Activated CD8-positive, alpha-beta T cell treated with anti-CD3 and anti-CD28 coated beads for 36 hours (primary cell): Measurements from ENCODE around the gene IGDCC3. TPM values are rescaled to one million over a fixed set of nuclear protein-coding genes. Genes with fewer than 3 reads are reported as not detected.

ENCODE experiments used
- ATAC-seq: fragments of 200-7000 bp; cut with Tn5 transposase; one replicate; pipeline ENCODE4 v1.10.0; 2021; ENCODE audit warnings: mild to moderate bottlenecking, moderate library complexity
- CTCF ChIA-PET: fragments of 350-600 bp; sonication (Branson Sonifier 250); formaldehyde crosslinking; loops from one replicate; lab custom pipeline; 2021; ENCODE audit warnings: antibody characterized with exemption; lab: Charles Lee
- POLR2A ChIA-PET: fragments of 350-600 bp; sonication (Branson Sonifier 250); formaldehyde crosslinking; loops from one replicate; lab custom pipeline; 2021; ENCODE audit warnings: antibody characterized with exemption; lab: Charles Lee
- DNase-seq: peaks from one replicate; pipeline ENCODE4 v3.0.0-alpha.2; 2020
- H3K27ac Mint-ChIP-seq: one replicate; pipeline ENCODE4 v1.8.0; 2021; ENCODE audit warnings: mild to moderate bottlenecking, mixed read lengths
- H3K27me3 Mint-ChIP-seq: one replicate; pipeline ENCODE4 v1.8.0; 2021; ENCODE audit warnings: mixed read lengths
- H3K36me3 Mint-ChIP-seq: one replicate; pipeline ENCODE4 v1.8.0; 2021; ENCODE audit warnings: low read depth, mixed read lengths
- H3K4me1 Mint-ChIP-seq: one replicate; pipeline ENCODE4 v1.8.0; 2021; ENCODE audit warnings: low read depth, mixed read lengths
- H3K4me3 Mint-ChIP-seq: one replicate; pipeline ENCODE4 v1.8.0; 2021; ENCODE audit warnings: mild to moderate bottlenecking, moderate library complexity, mixed read lengths
- H3K9me3 Mint-ChIP-seq: one replicate; pipeline ENCODE4 v1.8.0; 2021; ENCODE audit warnings: mixed read lengths
- CTCF ChIP-seq: fragments of 200-600 bp; IDR thresholded peaks from one replicate; pipeline ENCODE4 v1.8.0; 2022; ENCODE audit warnings: antibody characterized with exemption, mild to moderate bottlenecking
- intact Hi-C: fragments of 100-400 bp; cut with micrococcal nuclease; formaldehyde crosslinking; loops from one replicate; pipeline ENCODE4 v1.10.0; 2022
- total RNA-seq, 2 experiments: library from RNA; stranded (reverse); gene quantifications; one replicate each; pipeline ENCODE4 v1.2.3, GENCODE V29; 2021

The IGDCC3 gene
- total RNA-seq, 2 experiments from 2014 or later, result not detected

DNA sequence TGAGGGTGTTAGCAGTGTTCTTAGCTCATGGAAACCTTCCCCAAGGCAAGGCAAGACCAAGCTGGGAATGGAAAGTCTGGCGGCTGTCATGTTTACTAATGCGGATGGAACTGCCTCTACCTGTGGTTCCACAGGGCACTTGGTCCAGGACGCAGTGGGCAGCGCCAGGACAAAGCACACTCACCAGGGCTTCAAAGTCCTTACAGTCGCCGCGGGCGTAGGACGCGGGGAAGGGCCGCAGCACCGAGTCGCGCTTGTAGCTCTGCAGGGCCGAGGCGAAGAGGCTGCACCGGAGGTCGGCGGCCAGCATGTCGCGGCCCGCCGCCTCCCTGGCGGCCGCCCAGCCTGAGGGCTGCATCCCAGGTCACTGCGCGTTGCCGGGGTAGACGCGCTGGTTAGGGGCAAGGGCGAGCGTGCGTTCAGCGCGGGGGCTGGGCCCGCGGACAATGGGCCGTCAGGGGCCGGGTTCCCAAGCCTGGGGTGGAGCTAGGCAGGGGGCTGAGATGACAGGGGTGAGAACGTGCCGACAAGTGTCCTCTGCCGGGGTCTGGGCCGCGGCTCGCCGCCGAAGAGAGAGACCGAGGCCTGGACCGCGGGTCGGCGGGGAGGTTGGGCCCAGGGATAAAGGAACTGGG is 91.6 kb downstream of the IGDCC3 start:
- ChIA-PET CTCF (interaction anchor here (0.7 to 4.0 kb wide), 19 partner anchors 8 to 208 kb away, joined by 3 to 26 read pairs (median 6); partner anchors contain the start of genes CILP, CLPX, RNU5A-1 and RNU5B-1), POLR2A (interaction anchor here (0.9 to 7.5 kb wide), 15 partner anchors 9 to 297 kb away, joined by 3 to 80 read pairs (median 5); partner anchors contain the start of genes CLPX, RNU5A-1, RNU5B-1 and SPG21)
- TF ChIP-seq CTCF, result no peak
- peaks cover 16% of the 10 kb centered on the region for H3K36me3 Mint-ChIP-seq
- peak; percentile 17 for ATAC-seq
- H3K27ac Mint-ChIP-seq, result peak overlapping the region; percentile 90
- intact Hi-C loops, result no loop called here
- DNase-seq, result peak; percentile 45
- peak overlapping the region; percentile 87 for H3K4me3 Mint-ChIP-seq
- H3K9me3 Mint-ChIP-seq, result no peaks in the 10 kb centered on the region
- H3K27me3 Mint-ChIP-seq, result no peaks in the 10 kb centered on the region
- H3K4me1 Mint-ChIP-seq, result peaks cover 32% of the 10 kb centered on the region

GRCh38 chr15:65285291-65286068 is 92.3 kb downstream of the IGDCC3 start:
- Mint-ChIP-seq H3K27me3 (no peaks in the 10 kb centered on the region), H3K27ac (peak overlapping the region; percentile 90), H3K9me3 (no peaks in the 10 kb centered on the region), H3K4me3 (peak overlapping the region; percentile 87), H3K36me3 (peaks cover 16% of the 10 kb centered on the region), H3K4me1 (peaks cover 32% of the 10 kb centered on the region)
- intact Hi-C loops, result no loop called here
- CTCF ChIA-PET, result interaction anchor here (0.7 to 4.0 kb wide), 12 partner anchors 8 to 184 kb away, joined by 3 to 26 read pairs (median 7); partner anchors contain the start of genes CILP, CLPX and RNU5B-1
- TF ChIP-seq CTCF, result no peak
- no peak for DNase-seq
- ATAC-seq, result no peak
- POLR2A ChIA-PET, result interaction anchor here (0.9 to 7.5 kb wide), 14 partner anchors 10 to 296 kb away, joined by 3 to 80 read pairs (median 7); partner anchors contain the start of genes CLPX, RNU5A-1, RNU5B-1 and SPG21

DNA sequence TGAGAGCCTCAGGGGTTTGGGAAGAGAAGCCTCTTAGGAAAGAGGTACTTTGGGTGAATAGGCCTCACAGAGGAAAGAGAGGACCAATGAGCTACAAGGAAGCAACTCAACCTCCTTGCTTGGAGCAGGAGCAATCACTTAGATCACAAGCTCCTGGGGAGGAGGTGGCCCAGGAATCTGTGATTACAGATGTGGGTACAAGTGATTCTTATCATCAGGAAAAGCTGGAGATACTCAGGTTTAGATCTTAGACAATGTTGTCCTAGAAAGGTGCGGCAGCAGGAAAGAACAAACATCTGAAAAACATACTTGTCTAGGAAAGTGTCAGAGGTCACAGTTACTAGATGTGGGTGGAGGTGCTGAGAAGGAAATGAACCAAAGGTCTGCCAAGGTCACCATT is 99.3 kb downstream of the IGDCC3 start:
- ChIA-PET POLR2A (interaction anchor here (1.6 kb wide), 1 partner anchor 26 kb away, joined by 6 read pairs; the partner anchor contains the start of gene RNU5B-1), CTCF (interaction anchor here (0.7 to 1.9 kb wide), 9 partner anchors 8 to 93 kb away, joined by 3 to 8 read pairs (median 4); partner anchors contain the start of genes CILP and PARP16)
- DNase-seq (no peak), ATAC-seq (no peak)
- Mint-ChIP-seq H3K27ac (peak overlapping the region; percentile 57), H3K4me3 (no peak overlapping the region), H3K9me3 (no peaks in the 10 kb centered on the region), H3K27me3 (no peaks in the 10 kb centered on the region), H3K4me1 (peaks cover 43% of the 10 kb centered on the region), H3K36me3 (peaks cover 16% of the 10 kb centered on the region)
- no peak for TF ChIP-seq CTCF
- intact Hi-C loops, result no loop called here

Other genes starting within 250 kb of the IGDCC3 start
- 10 to 100 TPM; 33.8 to 35.1 TPM for gene PDCD7, start 244.2 kb downstream of the IGDCC3 start, total RNA-seq
- 10 to 100 TPM; 76.7 to 77.4 TPM for gene CLPX, start 192.7 kb downstream of the IGDCC3 start, total RNA-seq
- gene CILP, start 166.5 kb downstream of the IGDCC3 start, total RNA-seq, result not detected
- gene PARP16, start 91.1 kb downstream of the IGDCC3 start, total RNA-seq, result 10 to 100 TPM; 17.9 to 20.5 TPM
- gene RNU5A-1, start 82.0 kb downstream of the IGDCC3 start, total RNA-seq, result not detected
- not detected for gene RNU5B-1, start 73.3 kb downstream of the IGDCC3 start, total RNA-seq
- gene IGDCC4, start 44.9 kb upstream of the IGDCC3 start, total RNA-seq, result under 1 TPM; 0.20 to 0.31 TPM
- gene DPP8, start 139.7 kb upstream of the IGDCC3 start, total RNA-seq, result 10 to 100 TPM; 27.7 to 32.6 TPM
- gene HACD3, start 152.5 kb upstream of the IGDCC3 start, total RNA-seq, result 10 to 100 TPM; 30.2 to 32.5 TPM
- gene INTS14, start 233.1 kb upstream of the IGDCC3 start, total RNA-seq, result 10 to 100 TPM; 47.4 to 48.1 TPM
- 1 to 10 TPM; 6.8 to 7.6 TPM for gene SLC24A1, start 243.9 kb upstream of the IGDCC3 start, total RNA-seq